ENCODE data around the gene ANGPTL2. TPM values are rescaled to one million over a fixed set of nuclear protein-coding genes. Genes with fewer than 3 reads are reported as not detected.

Gene ANGPTL2
- total RNA-seq, 1 donor from 2014 or later: 2.7 TPM

GRCh38 chr9:127049044-127049443 lies 73.4 kb downstream of the ANGPTL2 start:
- DNase-seq: no peak

- no peak for DNase-seq
Measured at GRCh38 chr9:127047971-127048370, 74.5 kb downstream of the ANGPTL2 start.

GRCh38 chr9:127045148-127045547 lies 77.3 kb downstream of the ANGPTL2 start:
- no peak for DNase-seq

GRCh38 chr9:127039492-127039891 lies 82.9 kb downstream of the ANGPTL2 start:
- DNase-seq: no peak

GRCh38 chr9:127038531-127038930 lies 83.9 kb downstream of the ANGPTL2 start:
- DNase-seq: no peak

Other genes with a start within 250 kb of the ANGPTL2 start
- 86.6 TPM for gene RALGPS1, start 207.9 kb downstream of the ANGPTL2 start, total RNA-seq
- 76.4 TPM for gene GARNL3, start 142.1 kb upstream of the ANGPTL2 start, total RNA-seq